OCI-LY1 (cell line): ENCODE measurements around the gene DIP2C.
A peak's percentile ranks its signal among the peaks of the same experiment; 100 is the strongest.

Experiments
- H2AFZ ChIP-seq: fragments of 200-600 bp; sonication (generic), shearing (Covaris generic); 2 replicates; pipeline ENCODE4 v1.6.0; 2014; ENCODE audit warnings: antibody characterized with exemption, mild to moderate bottlenecking, low read length
- H3F3A ChIP-seq: fragments of 200-600 bp; sonication (generic), shearing (Covaris generic); 2 replicates; pipeline ENCODE4 v1.6.0; 2014; ENCODE audit warnings: mild to moderate bottlenecking, antibody characterized with exemption, low read length, moderate library complexity; ENCODE audit not compliant: insufficient read depth
- H3K27ac ChIP-seq: fragments of 200-600 bp; sonication (generic); 2 replicates; pipeline ENCODE4 v1.5.1; 2014; ENCODE audit warnings: low read length, mixed run types, mild to moderate bottlenecking, low read depth; ENCODE audit not compliant: poor library complexity, severe bottlenecking
- H3K27me3 ChIP-seq: fragments of 200-600 bp; sonication (generic); 2 replicates; pipeline ENCODE4 v1.6.0; 2014; ENCODE audit warnings: antibody characterized with exemption, mild to moderate bottlenecking, low read length, moderate library complexity; ENCODE audit not compliant: insufficient read depth
- H3K36me3 ChIP-seq: fragments of 200-600 bp; sonication (generic); 2 replicates; pipeline ENCODE4 v1.6.1; 2014; ENCODE audit warnings: mild to moderate bottlenecking, antibody characterized with exemption, low read length, moderate library complexity, mixed read lengths; ENCODE audit not compliant: insufficient read depth
- H3K4me1 ChIP-seq: fragments of 200-600 bp; sonication (generic); 2 replicates; pipeline ENCODE4 v1.5.1; 2014; ENCODE audit warnings: mild to moderate bottlenecking, low read length, moderate library complexity; ENCODE audit not compliant: insufficient read depth, severe bottlenecking
- H3K4me2 ChIP-seq: fragments of 200-600 bp; sonication (generic), shearing (Covaris generic); 2 replicates; pipeline ENCODE4 v1.6.1; 2014; ENCODE audit warnings: low read length
- H3K4me3 ChIP-seq: fragments of 200-600 bp; sonication (generic); 2 replicates; pipeline ENCODE4 v1.5.1; 2014; ENCODE audit warnings: low read length, low read depth, mild to moderate bottlenecking, mixed read lengths; ENCODE audit not compliant: poor library complexity, severe bottlenecking
- H3K79me2 ChIP-seq: fragments of 200-600 bp; shearing (Covaris generic); 2 replicates; pipeline ENCODE4 v1.6.1; 2016; ENCODE audit warnings: mixed run types, low read length, mixed read lengths; ENCODE audit not compliant: insufficient read depth
- H3K9ac ChIP-seq: fragments of 200-600 bp; sonication (generic), shearing (Covaris generic); 2 replicates; pipeline ENCODE4 v1.6.1; 2014; ENCODE audit warnings: mild to moderate bottlenecking, low read length, mixed read lengths
- H3K9me2 ChIP-seq: fragments of 200-600 bp; sonication (generic), shearing (Covaris generic); 2 replicates; pipeline ENCODE4 v1.6.1; 2014; ENCODE audit warnings: low read depth, mild to moderate bottlenecking, low read length, mixed read lengths
- H3K9me3 ChIP-seq: fragments of 200-600 bp; shearing (Covaris generic); 2 replicates; pipeline ENCODE4 v1.6.1; 2014; ENCODE audit warnings: low read length, mixed read lengths
- H4K20me1 ChIP-seq: fragments of 200-600 bp; sonication (generic), shearing (Covaris generic); 2 replicates; pipeline ENCODE4 v1.6.0; 2016; ENCODE audit warnings: mild to moderate bottlenecking, low read length; ENCODE audit not compliant: insufficient read depth
- EZH2 ChIP-seq: fragments of 200-600 bp; sonication (generic), shearing (Covaris generic); IDR thresholded peaks from 2 replicates; pipeline ENCODE4 v1.8.0; 2017; ENCODE audit warnings: borderline replicate concordance, mixed run types, mild to moderate bottlenecking, antibody characterized with exemption, low read length, moderate library complexity, mixed read lengths
- TF ChIP-seq, protein P1 (sequence below): fragments of 200-600 bp; sonication (generic), shearing (Covaris generic); IDR thresholded peaks from 2 replicates; pipeline ENCODE4 v1.5.1; 2017; ENCODE audit warnings: mild to moderate bottlenecking, antibody characterized with exemption, low read length, moderate library complexity, mixed read lengths

The DIP2C gene

DNA sequence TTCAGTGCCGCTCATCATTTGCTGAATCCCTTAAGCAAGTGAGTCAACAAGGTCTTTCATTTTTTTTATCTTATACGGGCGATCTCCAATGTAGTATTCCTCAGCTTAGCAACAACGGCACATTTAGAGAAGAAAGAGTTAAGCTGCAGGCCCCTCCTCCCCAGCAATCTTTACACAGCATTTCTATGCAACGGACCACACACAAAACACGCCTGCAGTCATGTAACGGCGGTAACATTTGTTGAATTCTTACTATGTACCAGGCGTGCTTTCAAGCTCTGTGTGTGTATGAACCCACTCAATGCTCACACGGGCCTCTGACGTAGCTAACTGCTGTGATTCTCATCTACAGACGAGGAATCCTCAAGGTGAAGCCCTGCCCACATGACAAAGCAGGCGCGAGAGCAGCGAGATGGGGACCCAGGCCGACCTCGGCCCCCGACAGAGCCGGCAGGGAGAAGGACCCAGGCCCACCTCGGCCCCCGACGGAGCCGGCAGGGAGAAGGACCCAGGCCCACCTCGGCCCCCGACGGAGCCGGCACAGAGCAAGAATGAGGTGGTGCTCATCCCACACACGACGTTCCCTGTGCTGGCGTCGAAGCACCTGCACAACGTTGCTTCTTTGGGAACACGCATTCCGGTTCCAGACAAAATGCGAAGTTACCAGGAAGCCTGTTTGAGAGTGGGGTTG, 313.5 kb downstream of the DIP2C start:
- no peaks in the 10 kb centered on the region for H3K9me3 ChIP-seq
- H2AFZ ChIP-seq: no peak overlapping the region
- H3K4me2 ChIP-seq: no peak overlapping the region
- no peak overlapping the region for H3K4me3 ChIP-seq
- peaks cover 92% of the 10 kb centered on the region for H3K36me3 ChIP-seq
- no peaks in the 10 kb centered on the region for H3K27me3 ChIP-seq
- H3F3A ChIP-seq: no peaks in the 10 kb centered on the region
- H3K4me1 ChIP-seq: peaks cover 40% of the 10 kb centered on the region
- no peak overlapping the region for H3K27ac ChIP-seq
- H3K9me2 ChIP-seq: no peaks in the 10 kb centered on the region
- no peaks in the 10 kb centered on the region for H3K79me2 ChIP-seq
- TF ChIP-seq EZH2: no peak
- TF ChIP-seq, protein P1, sequence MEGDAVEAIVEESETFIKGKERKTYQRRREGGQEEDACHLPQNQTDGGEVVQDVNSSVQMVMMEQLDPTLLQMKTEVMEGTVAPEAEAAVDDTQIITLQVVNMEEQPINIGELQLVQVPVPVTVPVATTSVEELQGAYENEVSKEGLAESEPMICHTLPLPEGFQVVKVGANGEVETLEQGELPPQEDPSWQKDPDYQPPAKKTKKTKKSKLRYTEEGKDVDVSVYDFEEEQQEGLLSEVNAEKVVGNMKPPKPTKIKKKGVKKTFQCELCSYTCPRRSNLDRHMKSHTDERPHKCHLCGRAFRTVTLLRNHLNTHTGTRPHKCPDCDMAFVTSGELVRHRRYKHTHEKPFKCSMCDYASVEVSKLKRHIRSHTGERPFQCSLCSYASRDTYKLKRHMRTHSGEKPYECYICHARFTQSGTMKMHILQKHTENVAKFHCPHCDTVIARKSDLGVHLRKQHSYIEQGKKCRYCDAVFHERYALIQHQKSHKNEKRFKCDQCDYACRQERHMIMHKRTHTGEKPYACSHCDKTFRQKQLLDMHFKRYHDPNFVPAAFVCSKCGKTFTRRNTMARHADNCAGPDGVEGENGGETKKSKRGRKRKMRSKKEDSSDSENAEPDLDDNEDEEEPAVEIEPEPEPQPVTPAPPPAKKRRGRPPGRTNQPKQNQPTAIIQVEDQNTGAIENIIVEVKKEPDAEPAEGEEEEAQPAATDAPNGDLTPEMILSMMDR: no peak
- H4K20me1 ChIP-seq: no peaks in the 10 kb centered on the region
- H3K9ac ChIP-seq: no peak overlapping the region

DNA sequence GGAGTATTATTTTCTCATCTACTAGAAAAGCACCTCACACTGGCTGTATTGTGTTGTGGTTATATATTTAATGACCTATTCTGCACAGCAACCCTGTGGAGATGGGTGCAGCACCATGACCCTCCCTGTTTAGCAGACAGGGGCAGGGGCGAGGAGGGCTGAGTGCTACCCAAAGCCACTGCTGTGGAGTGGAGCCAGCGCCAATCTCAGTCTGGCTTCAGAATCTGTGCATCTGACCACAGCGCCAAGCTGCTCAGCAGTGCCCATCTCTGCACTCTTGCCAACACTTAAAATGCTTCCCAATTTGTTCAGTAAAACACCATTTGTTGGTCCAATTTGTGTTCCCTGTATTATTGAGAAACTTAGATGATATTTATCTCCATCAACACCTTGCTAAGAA, 315.1 kb downstream of the DIP2C start:
- no peak overlapping the region for H2AFZ ChIP-seq
- peaks cover 92% of the 10 kb centered on the region for H3K36me3 ChIP-seq
- H3K27ac ChIP-seq: peak overlapping the region; percentile 98
- H3K27me3 ChIP-seq: no peaks in the 10 kb centered on the region
- no peaks in the 10 kb centered on the region for H3F3A ChIP-seq
- no peaks in the 10 kb centered on the region for H4K20me1 ChIP-seq
- H3K9ac ChIP-seq: no peak overlapping the region
- no peaks in the 10 kb centered on the region for H3K9me3 ChIP-seq
- TF ChIP-seq EZH2: no peak
- TF ChIP-seq, protein P1: no peak
- H3K9me2 ChIP-seq: no peaks in the 10 kb centered on the region
- peaks cover 56% of the 10 kb centered on the region for H3K4me1 ChIP-seq
- H3K79me2 ChIP-seq: no peaks in the 10 kb centered on the region
- no peak overlapping the region for H3K4me2 ChIP-seq
- H3K4me3 ChIP-seq: no peak overlapping the region

DNA sequence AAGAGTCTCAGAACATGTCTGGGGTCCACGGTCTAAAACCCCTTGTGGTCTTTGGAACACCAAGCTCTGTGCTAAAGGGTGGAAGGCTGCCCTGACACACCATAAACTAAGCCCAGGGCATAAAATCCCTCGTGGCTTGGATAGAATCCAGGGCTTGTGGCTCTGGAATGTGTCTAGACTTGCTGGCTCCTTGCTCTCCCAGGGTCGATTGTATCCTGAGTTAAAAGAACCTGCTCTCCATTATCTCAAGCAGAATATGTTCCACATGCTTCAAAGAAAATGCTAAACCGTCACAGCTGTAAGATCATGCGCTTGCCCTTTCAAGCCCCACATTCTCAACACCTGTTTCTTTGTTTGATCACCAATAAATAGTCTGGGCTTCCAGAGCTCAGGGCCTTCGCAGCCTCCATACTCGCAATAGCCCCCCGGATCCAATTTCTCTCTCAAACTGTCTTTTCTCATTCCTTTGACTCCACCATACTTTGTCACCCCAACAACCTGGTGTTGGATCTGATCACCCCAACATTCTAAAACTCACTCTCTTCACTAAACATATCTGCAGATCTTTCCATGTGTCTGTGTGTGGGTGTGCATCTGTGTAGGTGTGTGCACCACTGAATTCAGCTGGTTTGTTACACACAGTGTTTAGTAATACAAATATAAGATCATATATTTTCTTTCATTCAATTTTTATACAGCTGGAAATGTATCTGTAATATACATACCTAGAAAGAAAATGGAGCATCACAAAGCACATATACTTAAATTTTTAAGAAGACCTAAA, 315.8 kb downstream of the DIP2C start:
- Histone ChIP-seq H3K4me1 (peaks cover 63% of the 10 kb centered on the region), H3F3A (no peaks in the 10 kb centered on the region), H2AFZ (no peak overlapping the region), H3K27ac (peak overlapping the region; percentile 98), H4K20me1 (no peaks in the 10 kb centered on the region), H3K9me3 (no peaks in the 10 kb centered on the region), H3K4me2 (no peak overlapping the region), H3K9ac (no peak overlapping the region), H3K9me2 (no peaks in the 10 kb centered on the region), H3K27me3 (no peaks in the 10 kb centered on the region), H3K79me2 (no peaks in the 10 kb centered on the region), H3K36me3 (peaks cover 94% of the 10 kb centered on the region), H3K4me3 (no peak overlapping the region)
- TF ChIP-seq EZH2: no peak
- TF ChIP-seq, protein P1: no peak
